ENCODE data around the gene SMARCAL1. TPM values are rescaled to one million over a fixed set of nuclear protein-coding genes. Genes with fewer than 3 reads are reported as not detected.
"Not testable (repeated sequence)": the region's sequence is repeated elsewhere in the genome, so short reads cannot be mapped to it uniquely, and the experiment has no call there.

The SMARCAL1 gene
- total RNA-seq, 1 donor from 2014 or later = 5.3 TPM

- Histone ChIP-seq H3K9me3 (no peaks in the 10 kb centered on the region), H3K27ac (no peak overlapping the region), H3K4me1 (peaks cover 0 to 10% of the 10 kb centered on the region in 2 donors), H3K27me3 (no peaks in the 10 kb centered on the region), H3K4me3 (no peak overlapping the region), H3K36me3 (no peaks in the 10 kb centered on the region)
- DNase-seq (ENCODE audit: low spot score in 2 of 2) = no peak
- peak; percentile 68 to 84 (median 72) for TF ChIP-seq CTCF (IDR thresholded peaks at IDR 0.05)
- intact Hi-C loops (cut with DNase I) = loop anchor here (5.0 kb wide), 2 partner anchors 995 to 1195 kb away; no protein-coding TSS in a partner anchor
These were observed 104.6 kb downstream of the SMARCAL1 start for GRCh38 chr2:216516730-216517350.

- peaks cover 0 to 10% of the 10 kb centered on the region in 2 donors for H3K4me1 ChIP-seq
- no peaks in the 10 kb centered on the region for H3K36me3 ChIP-seq
- no peaks in the 10 kb centered on the region for H3K27me3 ChIP-seq
- H3K27ac ChIP-seq = no peak overlapping the region
- no peak for TF ChIP-seq CTCF (IDR thresholded peaks at IDR 0.05)
- intact Hi-C loops (cut with DNase I) = loop anchor here (5.0 kb wide), 2 partner anchors 995 to 1195 kb away; no protein-coding TSS in a partner anchor
- no peaks in the 10 kb centered on the region for H3K9me3 ChIP-seq
- no peak overlapping the region for H3K4me3 ChIP-seq
- peak in 1 of 2 donors; percentile 49 for DNase-seq (ENCODE audit: low spot score in 2 of 2)
These were observed 105.4 kb downstream of the SMARCAL1 start for GRCh38 chr2:216517447-216518225.

- peak in 1 of 2 donors; percentile 49 for DNase-seq (ENCODE audit: low spot score in 2 of 2)
- H3K27ac ChIP-seq, H3K4me3 ChIP-seq, H3K27me3 ChIP-seq, H3K36me3 ChIP-seq, H3K9me3 ChIP-seq: not testable (repeated sequence)
- intact Hi-C loops (cut with DNase I) = loop anchor here (1.0 to 5.0 kb wide), 4 partner anchors 14 to 1194 kb away; no protein-coding TSS in a partner anchor
- peaks cover 0 to 10% of the 10 kb centered on the region in 2 donors for H3K4me1 ChIP-seq
These were observed 106.4 kb downstream of the SMARCAL1 start for GRCh38 chr2:216518566-216519119.

- Histone ChIP-seq H3K36me3 (no peaks in the 10 kb centered on the region), H3K27ac (peak overlapping the region; percentile 40 to 52), H3K27me3 (no peaks in the 10 kb centered on the region), H3K4me3 (no peak overlapping the region), H3K4me1 (peaks cover 0 to 10% of the 10 kb centered on the region in 2 donors), H3K9me3 (no peaks in the 10 kb centered on the region)
- DNase-seq (ENCODE audit: low spot score in 2 of 2) = peak in 1 of 2 donors; percentile 90
- TF ChIP-seq CTCF (IDR thresholded peaks at IDR 0.05) = peak; percentile 71 to 83 (median 79)
- intact Hi-C loops (cut with DNase I) = loop anchor here (1.0 to 5.0 kb wide), 4 partner anchors 13 to 1193 kb away; no protein-coding TSS in a partner anchor
These were observed 107.0 kb downstream of the SMARCAL1 start for GRCh38 chr2:216519154-216519762.

GRCh38 chr2:216520112-216520511, 107.8 kb downstream of the SMARCAL1 start:
- Histone ChIP-seq H3K36me3 (no peaks in the 10 kb centered on the region), H3K9me3 (peaks cover 0 to 6% of the 10 kb centered on the region in 2 donors), H3K27ac (peak overlapping the region; percentile 40 to 52), H3K4me1 (peaks cover 0 to 10% of the 10 kb centered on the region in 2 donors), H3K27me3 (no peaks in the 10 kb centered on the region), H3K4me3 (no peak overlapping the region)
- intact Hi-C loops (cut with DNase I) = loop anchor here (5.0 kb wide), 1 partner anchor 132 kb away; no protein-coding TSS in a partner anchor
- DNase-seq (ENCODE audit: low spot score in 2 of 2) = peak in 1 of 2 donors; percentile 62
- no peak for TF ChIP-seq CTCF (IDR thresholded peaks at IDR 0.05)
